SK-N-SH treated with all-trans-retinoic acid at 6 μM for 48 hours (cell line): ENCODE data around the gene TTC21B.
A peak's percentile ranks its signal among the peaks of the same experiment; 100 is the strongest.
"Not testable (repeated sequence)": the region's sequence is repeated elsewhere in the genome, so short reads cannot be mapped to it uniquely, and the experiment has no call there.

Experiments
- ATAC-seq: fragments of 200-7000 bp; cut with Tn5 transposase; 3 replicates; pipeline ENCODE4 v1.9.1; 2020; ENCODE audit warnings: mild to moderate bottlenecking, moderate library complexity
- ARNTL ChIP-seq: fragments of 450-650 bp; formaldehyde crosslinking; IDR thresholded peaks from 2 replicates; pipeline ENCODE4 v1.5.0; 2020; ENCODE audit warnings: low read depth, mild to moderate bottlenecking, moderate library complexity, borderline replicate concordance
- BACH2 ChIP-seq: fragments of 250-450 bp; sonication (Bioruptor Pico); IDR thresholded peaks from 2 replicates; pipeline ENCODE4 v1.9.0; 2021; ENCODE audit warnings: mild to moderate bottlenecking, borderline replicate concordance
- CREB5 ChIP-seq: fragments of 250-450 bp; sonication (Bioruptor Pico); IDR thresholded peaks from 2 replicates; pipeline ENCODE4 v1.5.1; 2020; ENCODE audit warnings: low read depth, mild to moderate bottlenecking, moderate library complexity
- CSDC2 ChIP-seq: fragments of 250-450 bp; sonication (Bioruptor Pico); IDR thresholded peaks from 2 replicates; pipeline ENCODE4 v1.5.0; 2020; ENCODE audit warnings: mild to moderate bottlenecking, moderate library complexity
- CSRNP3 ChIP-seq: fragments of 250-450 bp; sonication (Bioruptor Pico); IDR thresholded peaks from 2 replicates; pipeline ENCODE4 v1.5.1; 2021; ENCODE audit warnings: mild to moderate bottlenecking, moderate library complexity
- GLIS3 ChIP-seq: fragments of 250-450 bp; sonication (Bioruptor Pico); IDR thresholded peaks from 2 replicates; pipeline ENCODE4 v1.5.0; 2020; ENCODE audit warnings: mild to moderate bottlenecking, moderate library complexity
- ISL1 ChIP-seq: fragments of 250-450 bp; sonication (Bioruptor Pico); IDR thresholded peaks from 2 replicates; pipeline ENCODE4 v2.1.2; 2022; ENCODE audit warnings: mild to moderate bottlenecking, moderate library complexity
- OSR1 ChIP-seq: fragments of 250-450 bp; sonication (Bioruptor Pico); IDR thresholded peaks from 2 replicates; pipeline ENCODE4 v1.8.0; 2022; ENCODE audit warnings: moderate library complexity, mild to moderate bottlenecking, inconsistent platforms
- PATZ1 ChIP-seq: fragments of 250-450 bp; sonication (Bioruptor Pico); IDR thresholded peaks from 2 replicates; pipeline ENCODE4 v1.8.0; 2020; ENCODE audit warnings: mild to moderate bottlenecking, moderate library complexity, borderline replicate concordance
- POU6F1 ChIP-seq: fragments of 250-450 bp; sonication (Bioruptor Pico); IDR thresholded peaks from 2 replicates; pipeline ENCODE4 v1.8.0; 2021; ENCODE audit warnings: low read depth, mild to moderate bottlenecking, moderate library complexity, borderline replicate concordance
- PPARA ChIP-seq: fragments of 250-450 bp; sonication (Bioruptor Pico); IDR thresholded peaks from 2 replicates; pipeline ENCODE4 v1.5.0; 2020; ENCODE audit warnings: mild to moderate bottlenecking, borderline replicate concordance
- RARB ChIP-seq: fragments of 250-450 bp; sonication (Bioruptor Pico); IDR thresholded peaks from 2 replicates; pipeline ENCODE4 v1.8.0; 2021; ENCODE audit warnings: mild to moderate bottlenecking, moderate library complexity
- SNAI2 ChIP-seq: fragments of 250-450 bp; sonication (Bioruptor Pico); IDR thresholded peaks from 2 replicates; pipeline ENCODE4 v1.5.0; 2020; ENCODE audit warnings: mild to moderate bottlenecking, moderate library complexity
- TCF4 ChIP-seq: fragments of 250-450 bp; sonication (Bioruptor Pico); IDR thresholded peaks from 2 replicates; pipeline ENCODE4 v1.8.0; 2021; ENCODE audit warnings: mild to moderate bottlenecking, moderate library complexity, borderline replicate concordance
- TOX ChIP-seq: fragments of 250-450 bp; sonication (Bioruptor Pico); IDR thresholded peaks from 2 replicates; pipeline ENCODE4 v1.8.0; 2021; ENCODE audit warnings: mild to moderate bottlenecking, moderate library complexity, borderline replicate concordance
- TSHZ2 ChIP-seq: fragments of 250-450 bp; sonication (Bioruptor Pico); IDR thresholded peaks from 2 replicates; pipeline ENCODE4 v1.5.0; 2020; ENCODE audit warnings: mild to moderate bottlenecking, moderate library complexity
- ZC3H10 ChIP-seq: fragments of 250-450 bp; sonication (Bioruptor Pico); IDR thresholded peaks from 2 replicates; pipeline ENCODE4 v1.5.1; 2021; ENCODE audit warnings: mild to moderate bottlenecking, moderate library complexity
- ZFP3 ChIP-seq: fragments of 250-450 bp; sonication (Bioruptor Pico); IDR thresholded peaks from 2 replicates; pipeline ENCODE4 v1.5.0; 2020; ENCODE audit warnings: mild to moderate bottlenecking, moderate library complexity
- ZFP30 ChIP-seq: fragments of 450-650 bp; formaldehyde crosslinking; IDR thresholded peaks from 2 replicates; pipeline ENCODE4 v1.5.0; 2022; ENCODE audit warnings: mild to moderate bottlenecking, moderate library complexity
- ZNF565 ChIP-seq: fragments of 450-650 bp; formaldehyde crosslinking; conservative IDR thresholded peaks from 2 replicates; pipeline ENCODE4 v1.5.0; 2020; ENCODE audit warnings: low read depth, mild to moderate bottlenecking, moderate library complexity
- ZNF70 ChIP-seq: fragments of 450-650 bp; formaldehyde crosslinking; IDR thresholded peaks from 2 replicates; pipeline ENCODE4 v1.5.0; 2020; ENCODE audit warnings: mild to moderate bottlenecking, moderate library complexity
- ZNF8 ChIP-seq: fragments of 450-650 bp; formaldehyde crosslinking; IDR thresholded peaks from 2 replicates; pipeline ENCODE4 v1.5.0; 2020; ENCODE audit warnings: mild to moderate bottlenecking, moderate library complexity

The TTC21B gene

GRCh38 chr2:165989851-165990250 is 36.3 kb upstream of the TTC21B start:
- no peak for TF ChIP-seq SNAI2 (CRISPR knock-in tag)
- TF ChIP-seq TCF4: peak; percentile 75; the same call in 1 of the 2 replicates
- no peak for ATAC-seq

- TF ChIP-seq RARB (CRISPR knock-in tag) (no peak), CSDC2 (CRISPR knock-in tag) (no peak), POU6F1 (no peak), OSR1 (CRISPR knock-in tag) (no peak), CREB5 (no peak), ARNTL (CRISPR knock-in tag) (no peak), SNAI2 (CRISPR knock-in tag) (no peak), CSRNP3 (CRISPR knock-in tag) (no peak), ZNF8 (CRISPR knock-in tag) (no peak), PATZ1 (no peak), PPARA (CRISPR knock-in tag) (no peak), BACH2 (CRISPR knock-in tag) (no peak), ZNF565 (no peak), TOX (no peak), GLIS3 (CRISPR knock-in tag) (no peak), ZC3H10 (CRISPR knock-in tag) (no peak)
Measured at GRCh38 chr2:165985120-165985519, 31.5 kb upstream of the TTC21B start.

GRCh38 chr2:165972161-165972560 is 18.6 kb upstream of the TTC21B start:
- ATAC-seq: not testable (repeated sequence)

More at GRCh38 chr2:165985120-165985519, 31.5 kb upstream of the TTC21B start:
- no peak for ATAC-seq

GRCh38 chr2:165970663-165971062 is 17.1 kb upstream of the TTC21B start:
- TF ChIP-seq TSHZ2: no peak
- no peak for TF ChIP-seq TOX
- no peak for TF ChIP-seq RARB (CRISPR knock-in tag)
- TF ChIP-seq SNAI2 (CRISPR knock-in tag): no peak
- no peak for TF ChIP-seq ISL1
- no peak for TF ChIP-seq CSRNP3 (CRISPR knock-in tag)
- no peak for TF ChIP-seq CREB5
- no peak for TF ChIP-seq TCF4
- no peak for TF ChIP-seq ZNF565
- no peak for TF ChIP-seq POU6F1
- no peak for TF ChIP-seq ARNTL (CRISPR knock-in tag)
- no peak for TF ChIP-seq CSDC2 (CRISPR knock-in tag)
- no peak for TF ChIP-seq OSR1 (CRISPR knock-in tag)
- no peak for TF ChIP-seq GLIS3 (CRISPR knock-in tag)
- no peak for TF ChIP-seq ZNF70 (CRISPR knock-in tag)
- TF ChIP-seq BACH2 (CRISPR knock-in tag): no peak
- TF ChIP-seq ZFP3 (CRISPR knock-in tag): no peak
- TF ChIP-seq ZFP30: no peak
- TF ChIP-seq PPARA (CRISPR knock-in tag): no peak
- TF ChIP-seq, all 23 proteins: peak for 0
- ATAC-seq: no peak
